SK-N-SH treated with all-trans-retinoic acid at 6 μM for 48 hours (cell line): ENCODE results near the gene ATP5MC2.

Experiments used
- ATAC-seq: fragments of 200-7000 bp; cut with Tn5 transposase; 3 replicates; pipeline ENCODE4 v1.9.1; 2020; ENCODE audit warnings: mild to moderate bottlenecking, moderate library complexity
- BACH2 ChIP-seq: fragments of 250-450 bp; sonication (Bioruptor Pico); IDR thresholded peaks from 2 replicates; pipeline ENCODE4 v1.9.0; 2021; ENCODE audit warnings: mild to moderate bottlenecking, borderline replicate concordance
- CSDC2 ChIP-seq: fragments of 250-450 bp; sonication (Bioruptor Pico); IDR thresholded peaks from 2 replicates; pipeline ENCODE4 v1.5.0; 2020; ENCODE audit warnings: mild to moderate bottlenecking, moderate library complexity
- ESRRG ChIP-seq: fragments of 250-450 bp; sonication (Bioruptor Pico); IDR thresholded peaks from 2 replicates; pipeline ENCODE4 v1.6.1; 2021; ENCODE audit warnings: mild to moderate bottlenecking
- GLIS3 ChIP-seq: fragments of 250-450 bp; sonication (Bioruptor Pico); IDR thresholded peaks from 2 replicates; pipeline ENCODE4 v1.5.0; 2020; ENCODE audit warnings: mild to moderate bottlenecking, moderate library complexity
- ISL1 ChIP-seq: fragments of 250-450 bp; sonication (Bioruptor Pico); IDR thresholded peaks from 2 replicates; pipeline ENCODE4 v2.1.2; 2022; ENCODE audit warnings: mild to moderate bottlenecking, moderate library complexity
- OSR1 ChIP-seq: fragments of 250-450 bp; sonication (Bioruptor Pico); IDR thresholded peaks from 2 replicates; pipeline ENCODE4 v1.8.0; 2022; ENCODE audit warnings: moderate library complexity, mild to moderate bottlenecking, inconsistent platforms
- PPARA ChIP-seq: fragments of 250-450 bp; sonication (Bioruptor Pico); IDR thresholded peaks from 2 replicates; pipeline ENCODE4 v1.5.0; 2020; ENCODE audit warnings: mild to moderate bottlenecking, borderline replicate concordance
- RARB ChIP-seq: fragments of 250-450 bp; sonication (Bioruptor Pico); IDR thresholded peaks from 2 replicates; pipeline ENCODE4 v1.8.0; 2021; ENCODE audit warnings: mild to moderate bottlenecking, moderate library complexity
- SNAI2 ChIP-seq: fragments of 250-450 bp; sonication (Bioruptor Pico); IDR thresholded peaks from 2 replicates; pipeline ENCODE4 v1.5.0; 2020; ENCODE audit warnings: mild to moderate bottlenecking, moderate library complexity
- TCF4 ChIP-seq: fragments of 250-450 bp; sonication (Bioruptor Pico); IDR thresholded peaks from 2 replicates; pipeline ENCODE4 v1.8.0; 2021; ENCODE audit warnings: mild to moderate bottlenecking, moderate library complexity, borderline replicate concordance
- TOX ChIP-seq: fragments of 250-450 bp; sonication (Bioruptor Pico); IDR thresholded peaks from 2 replicates; pipeline ENCODE4 v1.8.0; 2021; ENCODE audit warnings: mild to moderate bottlenecking, moderate library complexity, borderline replicate concordance
- ZC3H10 ChIP-seq: fragments of 250-450 bp; sonication (Bioruptor Pico); IDR thresholded peaks from 2 replicates; pipeline ENCODE4 v1.5.1; 2021; ENCODE audit warnings: mild to moderate bottlenecking, moderate library complexity
- ZFP3 ChIP-seq: fragments of 250-450 bp; sonication (Bioruptor Pico); IDR thresholded peaks from 2 replicates; pipeline ENCODE4 v1.5.0; 2020; ENCODE audit warnings: mild to moderate bottlenecking, moderate library complexity
- ZFP30 ChIP-seq: fragments of 450-650 bp; formaldehyde crosslinking; IDR thresholded peaks from 2 replicates; pipeline ENCODE4 v1.5.0; 2022; ENCODE audit warnings: mild to moderate bottlenecking, moderate library complexity
- ZNF565 ChIP-seq: fragments of 450-650 bp; formaldehyde crosslinking; conservative IDR thresholded peaks from 2 replicates; pipeline ENCODE4 v1.5.0; 2020; ENCODE audit warnings: low read depth, mild to moderate bottlenecking, moderate library complexity
- ZNF70 ChIP-seq: fragments of 450-650 bp; formaldehyde crosslinking; IDR thresholded peaks from 2 replicates; pipeline ENCODE4 v1.5.0; 2020; ENCODE audit warnings: mild to moderate bottlenecking, moderate library complexity
- ZNF8 ChIP-seq: fragments of 450-650 bp; formaldehyde crosslinking; IDR thresholded peaks from 2 replicates; pipeline ENCODE4 v1.5.0; 2020; ENCODE audit warnings: mild to moderate bottlenecking, moderate library complexity
- TF ChIP-seq, protein P1 (sequence below): fragments of 250-450 bp; sonication (Bioruptor Pico); IDR thresholded peaks from 2 replicates; pipeline ENCODE4 v1.5.1; 2021; ENCODE audit warnings: mild to moderate bottlenecking, moderate library complexity
- TF ChIP-seq, protein P2 (sequence below): fragments of 250-450 bp; sonication (Bioruptor Pico); IDR thresholded peaks from 2 replicates; pipeline ENCODE4 v1.5.0; 2020; ENCODE audit warnings: mild to moderate bottlenecking, moderate library complexity
- TF ChIP-seq, protein P3 (sequence below): fragments of 250-450 bp; sonication (Bioruptor Pico); IDR thresholded peaks from 2 replicates; pipeline ENCODE4 v1.5.1; 2020; ENCODE audit warnings: low read depth, mild to moderate bottlenecking, moderate library complexity
- TF ChIP-seq, protein P4 (sequence below): fragments of 250-450 bp; sonication (Bioruptor Pico); IDR thresholded peaks from 2 replicates; pipeline ENCODE4 v1.8.0; 2020; ENCODE audit warnings: mild to moderate bottlenecking, moderate library complexity, borderline replicate concordance

Gene ATP5MC2

DNA sequence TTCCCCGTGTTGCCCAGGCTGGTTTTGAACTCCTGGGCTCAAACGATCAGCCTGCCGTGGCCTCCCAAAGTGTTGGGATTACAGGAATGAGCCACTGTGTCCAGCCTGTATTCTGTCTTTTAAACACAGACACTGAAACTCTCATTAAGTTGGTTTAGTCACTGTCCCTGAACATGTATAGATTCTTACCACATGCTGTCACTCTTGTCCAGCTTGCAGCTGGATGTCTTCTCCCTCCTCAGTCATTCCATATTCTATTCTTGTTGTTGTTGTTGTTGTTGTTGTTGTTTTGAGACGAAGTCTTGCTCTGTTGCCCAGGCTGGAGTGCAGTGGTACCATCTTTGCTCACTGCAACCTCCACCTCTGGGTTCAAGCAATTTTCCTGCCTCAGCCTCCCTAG, 12.3 kb upstream of the ATP5MC2 start:
- no peak for ATAC-seq
- TF ChIP-seq, protein P1, sequence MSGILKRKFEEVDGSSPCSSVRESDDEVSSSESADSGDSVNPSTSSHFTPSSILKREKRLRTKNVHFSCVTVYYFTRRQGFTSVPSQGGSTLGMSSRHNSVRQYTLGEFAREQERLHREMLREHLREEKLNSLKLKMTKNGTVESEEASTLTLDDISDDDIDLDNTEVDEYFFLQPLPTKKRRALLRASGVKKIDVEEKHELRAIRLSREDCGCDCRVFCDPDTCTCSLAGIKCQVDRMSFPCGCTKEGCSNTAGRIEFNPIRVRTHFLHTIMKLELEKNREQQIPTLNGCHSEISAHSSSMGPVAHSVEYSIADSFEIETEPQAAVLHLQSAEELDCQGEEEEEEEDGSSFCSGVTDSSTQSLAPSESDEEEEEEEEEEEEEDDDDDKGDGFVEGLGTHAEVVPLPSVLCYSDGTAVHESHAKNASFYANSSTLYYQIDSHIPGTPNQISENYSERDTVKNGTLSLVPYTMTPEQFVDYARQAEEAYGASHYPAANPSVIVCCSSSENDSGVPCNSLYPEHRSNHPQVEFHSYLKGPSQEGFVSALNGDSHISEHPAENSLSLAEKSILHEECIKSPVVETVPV (CRISPR knock-in tag) = no peak
- TF ChIP-seq ZC3H10 (CRISPR knock-in tag) (no peak), CSDC2 (no peak), ZNF565 (CRISPR knock-in tag) (no peak), ZFP30 (CRISPR knock-in tag) (no peak), GLIS3 (no peak), ZNF70 (CRISPR knock-in tag) (no peak), ZNF8 (CRISPR knock-in tag) (no peak), RARB (CRISPR knock-in tag) (no peak), OSR1 (no peak), ZFP3 (CRISPR knock-in tag) (no peak), SNAI2 (no peak), ISL1 (CRISPR knock-in tag) (no peak), TOX (CRISPR knock-in tag) (no peak)
- TF ChIP-seq, protein P2, sequence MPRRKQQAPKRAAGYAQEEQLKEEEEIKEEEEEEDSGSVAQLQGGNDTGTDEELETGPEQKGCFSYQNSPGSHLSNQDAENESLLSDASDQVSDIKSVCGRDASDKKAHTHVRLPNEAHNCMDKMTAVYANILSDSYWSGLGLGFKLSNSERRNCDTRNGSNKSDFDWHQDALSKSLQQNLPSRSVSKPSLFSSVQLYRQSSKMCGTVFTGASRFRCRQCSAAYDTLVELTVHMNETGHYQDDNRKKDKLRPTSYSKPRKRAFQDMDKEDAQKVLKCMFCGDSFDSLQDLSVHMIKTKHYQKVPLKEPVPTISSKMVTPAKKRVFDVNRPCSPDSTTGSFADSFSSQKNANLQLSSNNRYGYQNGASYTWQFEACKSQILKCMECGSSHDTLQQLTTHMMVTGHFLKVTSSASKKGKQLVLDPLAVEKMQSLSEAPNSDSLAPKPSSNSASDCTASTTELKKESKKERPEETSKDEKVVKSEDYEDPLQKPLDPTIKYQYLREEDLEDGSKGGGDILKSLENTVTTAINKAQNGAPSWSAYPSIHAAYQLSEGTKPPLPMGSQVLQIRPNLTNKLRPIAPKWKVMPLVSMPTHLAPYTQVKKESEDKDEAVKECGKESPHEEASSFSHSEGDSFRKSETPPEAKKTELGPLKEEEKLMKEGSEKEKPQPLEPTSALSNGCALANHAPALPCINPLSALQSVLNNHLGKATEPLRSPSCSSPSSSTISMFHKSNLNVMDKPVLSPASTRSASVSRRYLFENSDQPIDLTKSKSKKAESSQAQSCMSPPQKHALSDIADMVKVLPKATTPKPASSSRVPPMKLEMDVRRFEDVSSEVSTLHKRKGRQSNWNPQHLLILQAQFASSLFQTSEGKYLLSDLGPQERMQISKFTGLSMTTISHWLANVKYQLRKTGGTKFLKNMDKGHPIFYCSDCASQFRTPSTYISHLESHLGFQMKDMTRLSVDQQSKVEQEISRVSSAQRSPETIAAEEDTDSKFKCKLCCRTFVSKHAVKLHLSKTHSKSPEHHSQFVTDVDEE = no peak
- TF ChIP-seq, all 23 proteins: peak for 0

DNA sequence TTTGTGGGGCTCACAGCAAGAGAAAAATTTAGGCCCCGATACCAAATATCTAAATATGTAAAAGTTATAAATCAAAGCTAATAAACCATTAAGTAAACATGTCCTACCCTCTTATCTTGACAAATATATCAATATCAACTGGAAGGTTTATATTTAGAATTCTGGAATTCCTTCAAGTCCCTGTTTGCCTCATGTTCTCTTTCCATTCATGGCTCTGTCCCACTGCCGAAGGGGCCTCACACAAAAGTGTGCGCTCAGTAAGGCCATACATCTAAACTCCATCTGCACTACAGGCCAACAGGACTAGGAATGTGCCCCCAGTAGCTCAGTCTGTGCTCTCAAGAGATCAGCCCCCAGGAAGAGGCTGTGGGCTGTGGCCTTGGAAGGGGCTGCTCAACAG, 10.6 kb upstream of the ATP5MC2 start:
- no peak for ATAC-seq
- TF ChIP-seq ZNF8 (CRISPR knock-in tag) (no peak), PPARA (CRISPR knock-in tag) (no peak), RARB (CRISPR knock-in tag) (no peak), ESRRG (CRISPR knock-in tag) (no peak), BACH2 (CRISPR knock-in tag) (no peak), CSDC2 (no peak)
- TF ChIP-seq, all 23 proteins: peak for 0

DNA sequence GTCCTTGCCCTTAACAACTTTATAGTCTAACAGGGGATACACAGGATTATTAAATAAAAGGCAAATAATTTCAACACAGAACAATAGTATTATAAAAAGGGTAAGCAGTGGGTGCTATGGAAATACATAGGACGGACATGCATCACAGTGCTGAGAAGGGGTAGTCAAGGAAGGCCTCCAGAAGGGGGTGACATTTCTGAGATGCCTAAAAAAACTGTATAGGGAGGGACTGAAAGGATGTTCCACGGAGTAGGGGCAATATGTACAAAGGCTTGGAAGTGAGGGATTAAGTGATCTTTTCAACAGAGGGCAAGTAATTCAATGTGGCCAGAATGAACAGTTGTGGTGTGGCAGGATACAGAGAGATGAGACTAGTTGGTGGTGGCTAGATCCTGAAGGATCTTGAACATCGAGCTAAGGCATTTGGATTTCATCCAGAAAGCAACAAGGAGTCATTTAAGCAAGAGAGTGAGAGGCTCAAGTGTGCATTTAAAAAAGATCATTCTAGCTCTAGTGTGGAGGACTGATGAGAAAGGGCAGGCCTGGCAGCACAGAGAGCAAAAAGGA, 8.9 kb upstream of the ATP5MC2 start:
- ATAC-seq = no peak
- TF ChIP-seq TOX (CRISPR knock-in tag) (no peak), TCF4 (CRISPR knock-in tag) (no peak), ESRRG (CRISPR knock-in tag) (no peak), SNAI2 (no peak), RARB (CRISPR knock-in tag) (no peak), ISL1 (CRISPR knock-in tag) (no peak), ZNF565 (CRISPR knock-in tag) (no peak), ZC3H10 (CRISPR knock-in tag) (no peak), PPARA (CRISPR knock-in tag) (no peak), ZNF8 (CRISPR knock-in tag) (no peak), ZFP30 (CRISPR knock-in tag) (no peak), ZNF70 (CRISPR knock-in tag) (no peak), ZFP3 (CRISPR knock-in tag) (no peak)
- TF ChIP-seq, protein P3, sequence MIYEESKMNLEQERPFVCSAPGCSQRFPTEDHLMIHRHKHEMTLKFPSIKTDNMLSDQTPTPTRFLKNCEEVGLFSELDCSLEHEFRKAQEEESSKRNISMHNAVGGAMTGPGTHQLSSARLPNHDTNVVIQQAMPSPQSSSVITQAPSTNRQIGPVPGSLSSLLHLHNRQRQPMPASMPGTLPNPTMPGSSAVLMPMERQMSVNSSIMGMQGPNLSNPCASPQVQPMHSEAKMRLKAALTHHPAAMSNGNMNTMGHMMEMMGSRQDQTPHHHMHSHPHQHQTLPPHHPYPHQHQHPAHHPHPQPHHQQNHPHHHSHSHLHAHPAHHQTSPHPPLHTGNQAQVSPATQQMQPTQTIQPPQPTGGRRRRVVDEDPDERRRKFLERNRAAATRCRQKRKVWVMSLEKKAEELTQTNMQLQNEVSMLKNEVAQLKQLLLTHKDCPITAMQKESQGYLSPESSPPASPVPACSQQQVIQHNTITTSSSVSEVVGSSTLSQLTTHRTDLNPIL (CRISPR knock-in tag) = no peak
- TF ChIP-seq, protein P4, sequence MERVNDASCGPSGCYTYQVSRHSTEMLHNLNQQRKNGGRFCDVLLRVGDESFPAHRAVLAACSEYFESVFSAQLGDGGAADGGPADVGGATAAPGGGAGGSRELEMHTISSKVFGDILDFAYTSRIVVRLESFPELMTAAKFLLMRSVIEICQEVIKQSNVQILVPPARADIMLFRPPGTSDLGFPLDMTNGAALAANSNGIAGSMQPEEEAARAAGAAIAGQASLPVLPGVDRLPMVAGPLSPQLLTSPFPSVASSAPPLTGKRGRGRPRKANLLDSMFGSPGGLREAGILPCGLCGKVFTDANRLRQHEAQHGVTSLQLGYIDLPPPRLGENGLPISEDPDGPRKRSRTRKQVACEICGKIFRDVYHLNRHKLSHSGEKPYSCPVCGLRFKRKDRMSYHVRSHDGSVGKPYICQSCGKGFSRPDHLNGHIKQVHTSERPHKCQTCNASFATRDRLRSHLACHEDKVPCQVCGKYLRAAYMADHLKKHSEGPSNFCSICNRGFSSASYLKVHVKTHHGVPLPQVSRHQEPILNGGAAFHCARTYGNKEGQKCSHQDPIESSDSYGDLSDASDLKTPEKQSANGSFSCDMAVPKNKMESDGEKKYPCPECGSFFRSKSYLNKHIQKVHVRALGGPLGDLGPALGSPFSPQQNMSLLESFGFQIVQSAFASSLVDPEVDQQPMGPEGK (CRISPR knock-in tag) = no peak
- TF ChIP-seq, protein P1 (CRISPR knock-in tag) = no peak
